KOPT-K1 (cell line): ENCODE data around the gene HAGHL.
"Not testable (repeated sequence)": the region's sequence is repeated elsewhere in the genome, so short reads cannot be mapped to it uniquely, and the experiment has no call there.

Experiments used
- H3K27ac ChIP-seq: fragments of 200-600 bp; sonication (generic); 2 replicates; pipeline ENCODE4 v1.5.1; 2016; ENCODE audit warnings: antibody characterized with exemption, mild to moderate bottlenecking, low read depth, low read length; ENCODE audit not compliant: poor library complexity, severe bottlenecking
- H3K36me3 ChIP-seq: fragments of 200-600 bp; sonication (generic); 2 replicates; pipeline ENCODE4 v1.5.1; 2017; ENCODE audit warnings: antibody characterized with exemption, mild to moderate bottlenecking, low read length, moderate library complexity; ENCODE audit not compliant: insufficient read depth
- H3K9me3 ChIP-seq: fragments of 200-600 bp; sonication (generic); 2 replicates; pipeline ENCODE4 v1.5.1; 2017; ENCODE audit warnings: antibody characterized with exemption, low read length, mild to moderate bottlenecking; ENCODE audit not compliant: insufficient read depth, poor library complexity, severe bottlenecking

Gene HAGHL

DNA sequence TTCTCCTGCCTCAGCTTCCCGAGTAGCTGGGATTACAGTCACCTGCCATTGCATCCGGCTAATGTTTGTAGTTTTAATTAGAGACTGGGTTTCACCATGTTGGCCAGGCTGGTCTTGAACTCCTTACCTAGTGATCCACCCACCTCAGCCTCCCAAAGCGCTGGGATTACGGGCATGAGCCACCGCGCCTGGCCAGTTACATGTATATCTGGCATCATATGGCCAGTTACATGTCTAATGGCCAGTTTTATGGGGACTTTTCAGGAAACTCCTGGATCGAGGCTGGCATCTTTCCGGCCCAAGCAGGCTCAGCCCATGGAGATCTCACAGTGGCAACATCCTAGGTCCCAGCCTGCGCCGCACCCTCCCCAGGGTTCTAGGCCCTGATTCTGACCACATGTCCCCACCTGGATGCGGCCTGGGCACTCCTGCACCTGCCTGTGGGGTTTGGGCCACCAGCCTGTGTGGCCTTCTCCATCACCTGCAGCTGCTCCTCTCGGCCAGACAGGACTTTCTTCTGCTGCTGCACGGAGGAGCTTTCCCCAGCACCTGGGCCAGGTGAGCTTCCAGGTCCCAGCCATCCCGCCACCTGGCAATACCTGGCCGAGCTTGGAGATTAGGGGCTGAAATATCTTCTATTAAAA lies 15.2 kb downstream of the HAGHL start:
- Histone ChIP-seq H3K36me3 (peaks cover 9% of the 10 kb centered on the region), H3K27ac (no peak overlapping the region), H3K9me3 (no peaks in the 10 kb centered on the region)

DNA sequence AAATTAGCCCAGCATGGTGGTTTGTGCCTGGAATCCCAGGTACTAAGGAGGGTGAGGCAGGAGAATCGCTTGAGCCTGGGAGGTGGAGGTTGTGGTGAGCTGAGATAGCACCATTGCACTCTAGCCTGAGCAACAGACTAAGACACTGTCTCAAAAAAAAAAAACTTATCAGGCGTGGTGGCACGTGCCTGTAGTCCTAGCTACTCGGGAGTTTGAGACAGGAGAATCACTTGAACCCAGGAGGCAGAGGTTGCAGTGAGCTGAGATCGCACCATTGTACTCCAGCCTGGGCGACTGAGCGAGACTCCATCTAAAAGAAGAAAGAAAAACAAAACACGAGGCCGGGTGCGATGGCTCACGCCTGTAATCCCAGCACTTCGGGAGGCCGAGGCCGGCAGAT lies 16.0 kb downstream of the HAGHL start:
- H3K9me3 ChIP-seq, H3K27ac ChIP-seq: not testable (repeated sequence)

DNA sequence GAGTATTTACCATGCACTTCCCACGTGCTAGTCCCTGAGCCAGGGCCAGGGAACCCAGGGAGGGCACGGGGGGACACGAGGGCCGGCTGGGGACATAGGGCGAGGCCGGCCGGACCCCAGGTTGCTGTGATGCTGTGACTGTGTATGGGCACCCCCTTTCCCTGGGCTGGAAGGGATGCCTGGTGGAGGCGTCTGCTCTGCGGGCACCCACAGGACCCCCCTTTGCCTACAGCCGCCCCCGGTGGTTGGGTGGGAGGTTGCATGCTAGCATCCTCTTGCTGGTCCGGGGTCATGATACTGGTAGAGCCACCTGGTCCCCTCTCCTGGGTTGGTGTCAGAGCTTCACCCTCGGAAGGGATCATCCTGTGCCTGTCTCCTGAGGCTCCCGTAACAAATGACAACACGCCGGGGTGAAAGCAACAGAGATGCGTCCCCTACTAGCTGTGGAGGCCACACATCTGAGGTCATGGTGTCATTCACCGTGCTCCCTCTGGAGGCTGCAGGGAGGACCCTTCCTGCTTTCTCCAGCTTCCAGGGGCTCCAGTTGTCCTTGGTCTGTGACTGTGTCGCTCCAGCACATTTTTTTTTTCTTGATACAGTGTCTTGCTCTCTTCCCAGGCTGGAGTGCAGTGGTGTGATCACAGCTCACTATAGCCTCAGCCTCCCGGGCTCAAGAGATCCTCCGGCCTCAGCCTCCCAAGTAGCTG lies 17.0 kb downstream of the HAGHL start:
- no peaks in the 10 kb centered on the region for H3K9me3 ChIP-seq

More for the DNA sequence above, 16.0 kb downstream of the HAGHL start:
- H3K36me3 ChIP-seq = not testable (repeated sequence)

DNA sequence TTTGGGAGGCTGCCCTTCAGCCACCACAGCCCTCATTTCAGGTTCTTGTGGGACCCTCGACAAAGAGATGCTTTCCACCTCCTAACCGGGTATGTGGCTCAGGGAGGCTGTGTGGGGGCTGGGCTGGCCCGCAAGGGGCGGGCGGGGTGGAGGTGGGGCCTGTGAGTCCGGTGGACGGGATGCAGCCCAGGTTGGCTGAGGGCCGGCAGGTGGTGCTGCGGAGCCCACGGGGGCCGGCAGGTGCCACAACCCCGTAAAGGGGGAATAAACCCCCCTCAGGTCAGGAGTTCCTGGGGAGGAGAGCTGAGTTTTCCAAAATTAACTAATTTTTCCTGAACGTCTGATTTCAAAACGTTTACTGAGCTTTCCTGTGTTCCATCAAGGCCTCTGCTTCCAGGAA lies 18.8 kb downstream of the HAGHL start:
- no peak overlapping the region for H3K27ac ChIP-seq
- no peaks in the 10 kb centered on the region for H3K9me3 ChIP-seq
- H3K36me3 ChIP-seq = no peaks in the 10 kb centered on the region

More for the DNA sequence above, 17.0 kb downstream of the HAGHL start:
- H3K36me3 ChIP-seq = no peaks in the 10 kb centered on the region
- H3K27ac ChIP-seq = no peak overlapping the region

DNA sequence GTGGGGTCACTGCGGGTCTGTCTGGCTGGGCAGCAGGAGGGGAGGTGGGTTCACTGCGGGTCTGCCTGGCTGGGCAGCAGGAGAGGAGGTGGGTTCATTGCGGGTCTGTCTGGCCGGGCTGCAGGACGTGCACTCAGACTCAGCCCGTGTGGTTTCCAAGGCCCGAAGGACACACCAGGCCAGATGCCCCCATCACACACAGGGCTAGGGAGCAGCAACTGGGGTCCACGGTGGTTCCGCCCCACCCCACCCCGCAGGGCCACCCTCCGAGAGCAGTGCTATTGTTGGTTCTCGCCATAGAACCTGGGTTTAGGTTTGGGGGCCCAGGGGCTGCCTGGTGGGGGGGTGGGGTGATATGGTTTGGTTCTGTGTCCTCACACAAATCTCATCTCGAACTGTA lies 19.7 kb downstream of the HAGHL start:
- H3K27ac ChIP-seq = no peak overlapping the region
- H3K36me3 ChIP-seq = no peaks in the 10 kb centered on the region
- no peaks in the 10 kb centered on the region for H3K9me3 ChIP-seq

DNA sequence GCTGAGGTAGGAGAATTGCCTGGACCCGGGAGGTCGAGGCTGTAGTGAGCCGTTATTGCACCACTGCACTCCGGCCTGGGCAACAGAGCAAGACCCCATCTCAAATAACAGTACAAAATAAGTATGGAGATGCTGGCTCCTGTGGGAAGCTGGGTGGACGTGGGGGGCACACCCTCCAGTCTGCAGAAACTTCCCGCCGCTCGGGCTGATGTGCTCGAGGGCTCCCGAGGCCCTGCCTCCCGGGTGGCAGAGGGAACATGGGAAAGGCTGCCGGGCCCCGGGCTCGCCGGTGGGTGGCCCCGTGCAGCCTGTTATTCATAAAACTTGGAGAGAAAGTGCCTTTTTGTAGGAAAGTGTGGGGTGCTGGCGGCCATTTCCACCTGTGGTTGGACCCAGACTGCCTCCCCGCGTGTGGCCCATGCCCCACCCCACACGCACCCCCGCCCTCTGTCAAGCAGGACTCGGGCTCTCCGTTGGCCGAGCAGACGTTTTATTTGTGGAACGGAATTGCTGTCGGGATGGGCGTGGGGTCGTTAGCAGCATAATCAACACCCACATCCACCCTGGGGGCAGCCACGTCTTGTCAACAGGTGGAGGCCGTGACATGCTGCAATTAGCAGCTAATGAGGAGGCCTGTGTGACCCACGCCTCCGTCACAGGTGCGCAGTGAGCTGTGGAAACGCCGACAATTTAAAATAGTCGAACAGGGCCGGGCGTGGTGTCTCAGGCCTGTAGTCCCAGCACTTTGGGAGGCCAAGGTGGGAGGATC lies 21.3 kb downstream of the HAGHL start:
- Histone ChIP-seq H3K36me3 (no peaks in the 10 kb centered on the region), H3K27ac (no peak overlapping the region), H3K9me3 (no peaks in the 10 kb centered on the region)

DNA sequence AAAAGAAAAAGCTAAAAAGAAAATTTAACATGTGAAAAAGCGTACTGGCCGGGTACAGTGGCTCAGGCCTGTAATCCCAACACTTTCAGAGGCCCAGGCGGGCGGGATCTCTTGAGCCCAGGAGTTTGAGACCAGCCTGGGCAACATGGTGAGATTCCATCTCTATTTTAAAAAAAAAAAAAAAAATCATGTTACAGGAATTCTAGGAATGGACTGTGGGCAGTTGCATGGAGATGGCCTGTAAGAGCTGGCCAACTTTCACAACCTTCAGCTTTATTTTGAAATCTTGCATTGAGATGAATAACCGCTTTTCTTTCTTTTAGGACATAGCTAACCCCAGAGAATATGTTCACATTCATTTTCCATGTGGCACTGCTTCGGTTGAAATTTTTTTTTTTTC lies 22.1 kb downstream of the HAGHL start:
- no peaks in the 10 kb centered on the region for H3K9me3 ChIP-seq
- H3K27ac ChIP-seq = no peak overlapping the region
- H3K36me3 ChIP-seq = no peaks in the 10 kb centered on the region

DNA sequence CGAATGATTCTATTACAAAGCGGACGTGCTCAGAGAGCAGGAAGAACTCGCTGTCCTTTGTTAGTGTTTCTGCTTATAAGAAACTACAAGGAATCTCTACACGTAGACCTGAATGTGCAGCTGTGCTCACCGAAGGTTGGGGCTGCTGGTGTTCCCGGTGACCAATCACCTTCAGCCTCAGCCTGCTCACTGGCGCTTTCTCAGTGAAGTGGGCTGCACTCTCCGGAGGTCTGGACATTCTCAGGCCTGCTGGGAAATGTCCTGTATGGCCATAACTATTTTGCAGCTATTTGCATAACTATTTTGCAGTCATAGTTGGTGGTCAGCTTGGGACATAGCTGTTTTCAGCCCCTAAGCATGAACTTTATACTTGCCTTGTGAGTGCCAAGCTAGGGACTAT lies 23.6 kb downstream of the HAGHL start:
- no peaks in the 10 kb centered on the region for H3K36me3 ChIP-seq
- H3K27ac ChIP-seq = no peak overlapping the region
- H3K9me3 ChIP-seq = no peaks in the 10 kb centered on the region

DNA sequence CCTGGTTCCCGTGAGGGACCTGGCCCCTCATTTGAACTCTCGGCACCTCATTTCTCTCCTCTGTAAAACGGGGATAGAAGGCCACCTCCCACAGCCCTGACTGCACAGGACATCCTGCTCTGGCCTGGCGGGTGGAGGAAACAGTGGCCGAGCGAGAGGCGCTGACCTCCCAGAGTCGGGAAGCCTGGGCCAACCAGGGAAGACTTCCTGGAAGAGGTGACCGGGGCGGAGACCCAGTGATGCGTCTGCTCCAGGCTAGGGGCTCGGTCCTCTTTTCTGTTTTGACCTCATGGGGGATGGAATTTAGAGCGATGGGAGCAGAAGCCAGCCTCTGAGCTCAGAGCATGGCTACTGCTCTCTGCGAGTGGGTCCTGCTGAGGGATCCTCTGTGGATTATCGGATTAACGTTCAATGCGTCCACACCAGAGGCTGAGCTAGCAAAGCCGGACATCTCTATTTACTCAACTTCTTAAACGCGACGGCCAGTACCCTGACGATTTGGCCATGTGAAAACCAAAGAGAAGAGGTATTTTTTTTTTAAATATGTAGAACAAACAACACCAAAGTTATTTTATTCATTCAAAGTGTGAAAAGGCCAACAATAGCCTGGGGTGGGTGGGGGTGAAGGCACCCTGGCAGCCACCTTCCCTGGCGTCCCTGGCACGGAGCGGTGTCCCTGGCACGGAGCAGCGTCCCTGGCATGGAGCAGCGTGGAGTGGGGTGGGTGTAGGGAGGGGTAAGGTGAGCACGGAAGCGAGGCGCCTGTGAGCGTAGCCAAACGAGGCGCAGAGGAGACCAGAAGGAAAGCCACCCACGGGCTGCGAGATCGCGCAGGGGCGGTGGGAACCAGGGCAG lies 24.5 kb downstream of the HAGHL start:
- Histone ChIP-seq H3K36me3 (no peaks in the 10 kb centered on the region), H3K27ac (no peak overlapping the region), H3K9me3 (no peaks in the 10 kb centered on the region)

DNA sequence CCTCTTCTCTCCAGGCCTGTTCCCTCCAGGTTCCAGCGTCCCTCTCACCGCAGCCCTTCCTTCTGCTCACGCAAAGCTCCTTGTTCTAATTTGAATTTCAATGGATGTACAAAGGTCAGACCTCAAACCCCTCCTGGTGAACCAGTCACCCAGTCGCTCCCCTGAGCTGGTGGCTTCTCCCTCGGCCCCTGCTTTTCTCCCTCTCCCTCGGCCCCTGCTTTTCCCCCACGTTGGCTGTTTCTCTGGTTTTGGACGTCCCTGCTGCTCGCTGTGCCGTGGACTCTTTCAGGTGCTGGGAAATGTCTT lies 25.1 kb downstream of the HAGHL start:
- H3K36me3 ChIP-seq = no peaks in the 10 kb centered on the region
- H3K9me3 ChIP-seq = no peaks in the 10 kb centered on the region
- H3K27ac ChIP-seq = no peak overlapping the region

DNA sequence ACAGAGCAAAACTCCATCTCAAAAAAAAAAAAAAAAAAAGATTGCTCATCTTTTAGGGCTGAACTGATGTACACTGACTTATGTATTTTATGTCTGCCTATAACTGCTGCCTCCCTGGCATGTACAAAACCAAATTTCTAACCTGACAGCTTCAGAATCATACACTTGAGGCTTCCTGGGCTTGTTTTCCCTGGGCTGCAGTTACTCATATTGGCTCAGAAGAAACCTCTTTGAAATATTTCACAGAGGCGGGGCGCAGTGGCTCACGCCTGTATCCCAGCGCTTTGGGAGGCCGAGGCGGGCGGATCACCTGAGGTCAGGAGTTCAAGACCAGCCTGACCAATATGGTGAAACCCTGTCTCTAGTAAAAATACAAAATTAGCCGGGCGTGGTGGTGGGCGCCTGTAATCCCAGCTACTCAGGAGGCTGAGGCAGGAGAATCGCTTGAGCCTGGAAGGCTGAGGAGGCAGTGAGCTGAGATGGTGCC lies 27.3 kb downstream of the HAGHL start:
- H3K9me3 ChIP-seq, H3K36me3 ChIP-seq, H3K27ac ChIP-seq: not testable (repeated sequence)

DNA sequence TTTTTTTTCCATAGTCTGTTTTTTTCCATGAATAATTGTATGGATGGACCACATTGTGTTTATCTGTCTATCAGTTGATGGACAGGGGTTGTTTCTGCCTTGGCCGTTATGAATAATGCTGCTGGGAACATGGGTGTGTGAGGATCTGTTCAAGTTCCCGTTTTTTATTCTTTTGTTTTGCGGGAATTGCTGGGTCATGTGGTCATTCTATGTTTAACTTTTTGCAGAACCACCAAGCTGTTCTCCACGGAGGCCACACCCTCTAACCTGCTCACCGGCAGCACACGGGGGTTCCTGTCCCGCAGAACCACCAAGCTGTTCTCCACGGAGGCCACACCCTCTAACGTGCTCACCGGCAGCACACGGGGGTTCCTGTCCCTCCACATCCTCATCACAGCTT lies 27.8 kb downstream of the HAGHL start:
- no peaks in the 10 kb centered on the region for H3K9me3 ChIP-seq
- H3K36me3 ChIP-seq = no peaks in the 10 kb centered on the region
- H3K27ac ChIP-seq = no peak overlapping the region

DNA sequence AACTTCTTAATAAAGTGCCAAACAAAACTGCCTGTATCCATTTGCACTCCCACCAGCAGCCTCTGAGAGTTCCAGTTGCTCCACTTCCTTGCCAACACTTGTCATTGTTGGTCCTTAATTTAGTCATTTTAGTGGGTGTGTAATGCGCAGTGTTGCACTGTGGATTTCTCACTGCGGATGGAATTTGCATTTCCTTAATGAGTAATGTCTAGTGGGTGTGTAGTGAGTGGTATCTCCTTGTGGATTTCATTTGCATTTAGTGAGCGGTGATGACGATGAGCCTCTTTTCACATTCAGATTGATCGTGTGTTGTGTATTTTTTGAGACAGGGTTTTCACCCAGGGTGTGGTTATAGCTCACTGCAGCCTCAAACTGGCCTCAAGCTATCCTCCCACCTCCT lies 29.5 kb downstream of the HAGHL start:
- no peaks in the 10 kb centered on the region for H3K36me3 ChIP-seq
- H3K9me3 ChIP-seq = no peaks in the 10 kb centered on the region
- H3K27ac ChIP-seq = no peak overlapping the region

DNA sequence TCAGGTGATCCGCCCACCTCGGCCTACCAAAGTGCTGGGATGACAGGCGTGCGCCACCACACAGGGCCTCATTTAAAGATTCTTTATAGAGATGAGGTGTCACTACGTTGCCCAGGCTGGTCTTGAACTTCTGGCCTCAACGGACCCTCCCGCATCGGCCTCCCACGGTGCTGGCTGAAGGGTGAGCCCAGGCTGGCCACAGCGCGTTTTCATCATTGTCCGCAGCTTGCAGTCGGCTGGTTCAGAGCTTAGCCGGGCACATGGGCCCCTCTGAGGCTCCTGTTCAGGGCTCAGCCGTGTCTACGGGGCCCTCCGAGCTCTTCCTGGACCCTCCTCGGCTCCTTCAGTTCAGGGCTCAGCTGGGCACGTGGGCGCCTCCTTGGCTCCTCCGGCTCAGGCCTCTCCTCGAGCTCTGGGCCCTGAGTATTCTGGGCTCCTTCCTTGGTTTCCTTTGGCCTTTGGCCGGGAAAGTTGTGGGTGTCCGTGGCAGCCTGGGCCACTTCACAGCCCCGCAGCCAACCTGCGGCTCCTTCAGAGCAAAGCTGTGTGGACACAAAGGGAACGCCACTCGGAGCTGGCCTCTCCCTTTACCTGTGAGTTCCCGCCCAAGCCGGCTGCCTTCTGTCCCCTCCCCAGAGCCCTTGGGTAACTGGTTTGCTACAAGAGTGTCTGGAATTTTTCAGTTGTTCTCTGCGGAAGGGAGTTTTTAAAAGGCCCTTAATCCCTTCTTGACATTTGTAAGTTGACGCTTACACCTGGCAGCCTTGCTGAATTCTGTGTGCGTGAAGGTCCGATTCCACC lies 32.4 kb downstream of the HAGHL start:
- Histone ChIP-seq H3K9me3 (no peaks in the 10 kb centered on the region), H3K36me3 (no peaks in the 10 kb centered on the region), H3K27ac (no peak overlapping the region)
